Measurements from ENCODE around the gene ZBTB39.

Gene ZBTB39

DNA sequence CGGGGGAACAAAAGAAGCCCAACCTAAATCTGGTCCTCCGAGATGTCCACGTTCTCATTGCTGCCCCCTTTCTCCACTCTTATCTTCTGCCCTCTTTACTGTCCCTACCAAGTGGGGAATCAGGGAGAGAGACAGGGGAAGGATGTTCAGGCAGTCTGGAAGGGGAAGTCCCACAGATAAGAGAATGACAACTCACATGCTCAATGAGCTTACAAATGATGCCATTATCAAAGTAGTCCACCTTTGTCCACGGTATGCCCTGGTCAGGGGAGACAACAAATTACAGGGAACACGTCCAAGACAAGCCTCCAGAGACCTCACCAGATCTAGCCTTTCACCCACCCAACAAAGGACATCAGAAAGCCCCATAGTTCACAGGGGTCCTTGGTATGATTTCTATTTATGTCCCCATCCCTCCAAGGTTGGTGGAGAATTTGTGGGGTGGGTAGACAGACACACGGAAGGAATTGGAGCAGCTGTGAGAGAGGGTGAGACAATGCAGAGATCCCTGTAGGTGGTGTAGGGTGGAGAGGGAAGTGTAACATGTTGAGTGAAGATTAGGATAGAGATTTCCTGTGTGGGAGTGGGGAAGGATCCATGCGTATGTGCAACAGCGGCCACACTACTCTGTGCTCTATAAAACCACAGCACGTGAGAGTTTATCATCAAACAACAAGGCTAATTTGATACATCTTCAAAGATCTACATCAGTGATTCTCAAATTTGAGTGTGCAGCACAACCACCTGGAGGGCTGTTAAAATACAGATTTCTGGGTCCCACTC, 32.9 kb upstream of the ZBTB39 start:
- DNase-seq (ENCODE audit: extremely low read depth, insufficient read length): no peak
- H3K27me3 ChIP-seq (replicated peaks; ENCODE audit: control insufficient read depth, insufficient read depth, low read length): no peaks in the 10 kb centered on the region
- H3K36me3 ChIP-seq (ENCODE audit: control insufficient read depth, insufficient read depth, low read length): no peaks in the 10 kb centered on the region
- TF ChIP-seq CTCF (IDR thresholded peaks at IDR 0.05; ENCODE audit: insufficient read depth, low read length, poor library complexity, severe bottlenecking): no peak
- no peak overlapping the region for H3K4me3 ChIP-seq (replicated peaks; ENCODE audit: low read depth, low read length)

- Histone ChIP-seq H3K27me3 (replicated peaks; ENCODE audit: control insufficient read depth, insufficient read depth, low read length) (no peaks in the 10 kb centered on the region), H3K4me3 (replicated peaks; ENCODE audit: low read depth, low read length) (no peak overlapping the region), H3K36me3 (ENCODE audit: control insufficient read depth, insufficient read depth, low read length) (no peaks in the 10 kb centered on the region)
- TF ChIP-seq CTCF (IDR thresholded peaks at IDR 0.05; ENCODE audit: insufficient read depth, low read length, poor library complexity, severe bottlenecking): no peak
- DNase-seq (ENCODE audit: extremely low read depth, insufficient read length): no peak
Observed at GRCh38 chr12:57037264-57037663, 30.9 kb upstream of the ZBTB39 start.

DNA sequence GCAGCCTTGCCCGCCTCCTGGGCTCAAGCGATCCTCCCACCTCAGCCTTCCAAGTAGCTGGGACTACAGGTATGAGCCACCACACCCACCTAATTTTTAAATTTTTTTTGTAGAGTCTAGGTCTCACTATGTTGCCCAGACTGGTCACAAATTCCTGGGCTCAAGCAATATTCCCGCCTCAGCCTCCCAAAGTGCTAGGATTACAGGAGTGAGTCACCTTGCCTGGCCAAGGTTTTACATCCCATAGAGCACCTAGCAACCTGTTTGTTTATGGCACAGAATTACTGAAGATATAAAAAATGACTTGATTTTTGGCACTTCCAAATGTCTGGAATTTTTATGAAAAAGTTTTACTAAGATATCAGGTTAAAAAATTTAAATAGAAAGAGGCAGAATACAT, 27.1 kb upstream of the ZBTB39 start:
- no peak for TF ChIP-seq CTCF (IDR thresholded peaks at IDR 0.05; ENCODE audit: insufficient read depth, low read length, poor library complexity, severe bottlenecking)
- DNase-seq (ENCODE audit: extremely low read depth, insufficient read length): no peak
- Histone ChIP-seq H3K27me3 (replicated peaks; ENCODE audit: control insufficient read depth, insufficient read depth, low read length) (no peaks in the 10 kb centered on the region), H3K36me3 (ENCODE audit: control insufficient read depth, insufficient read depth, low read length) (no peaks in the 10 kb centered on the region), H3K4me3 (replicated peaks; ENCODE audit: low read depth, low read length) (no peak overlapping the region)

DNA sequence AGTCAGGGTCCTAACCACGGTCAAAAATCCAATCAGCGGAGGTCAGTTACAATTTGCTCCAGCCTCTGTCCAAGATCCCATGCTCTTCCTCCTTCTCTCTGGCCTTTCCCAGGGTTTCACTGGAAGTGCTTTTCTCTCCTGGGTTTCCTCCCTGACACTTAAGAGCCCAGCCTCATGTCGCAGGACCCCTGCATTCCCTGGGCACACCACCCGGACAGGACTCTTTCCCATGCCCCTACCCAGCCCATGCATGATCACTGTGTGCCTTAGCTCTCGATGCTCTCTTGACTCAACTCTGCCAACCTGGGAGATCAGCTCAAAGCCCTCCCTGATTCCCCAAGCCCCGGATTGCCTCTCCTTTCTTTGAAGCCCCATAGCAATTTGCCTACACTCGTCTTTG, 25.4 kb upstream of the ZBTB39 start:
- no peak for DNase-seq (ENCODE audit: extremely low read depth, insufficient read length)

DNA sequence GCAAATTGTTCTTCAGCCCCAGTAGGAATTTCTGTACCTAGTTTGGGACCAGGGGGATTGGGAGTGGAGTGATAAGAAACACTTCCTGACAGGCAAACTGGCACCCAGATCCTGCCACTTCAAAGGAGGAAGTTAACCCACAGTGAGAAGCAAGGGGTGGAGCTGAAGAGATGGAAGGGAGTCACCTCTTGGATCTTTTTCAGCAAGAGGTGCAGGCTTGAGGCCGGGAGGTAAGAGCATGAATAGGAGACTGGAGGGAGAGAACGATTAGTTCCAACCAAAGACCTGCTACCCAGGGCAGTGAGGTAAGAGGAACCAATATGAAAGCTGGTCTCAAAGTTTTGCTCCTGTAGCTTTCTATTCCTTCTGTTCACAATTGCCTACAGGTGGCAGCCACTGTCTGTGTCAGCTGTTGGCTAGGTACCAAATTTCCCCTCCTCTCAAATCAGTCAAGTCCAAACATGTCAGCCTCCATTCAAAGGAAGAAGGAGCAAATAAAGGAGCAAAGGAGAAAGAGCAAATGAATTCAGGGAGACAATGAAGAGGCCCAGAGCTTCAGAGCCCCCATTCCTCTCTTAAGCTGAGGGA, 24.9 kb upstream of the ZBTB39 start:
- peak; percentile 43 for TF ChIP-seq CTCF (IDR thresholded peaks at IDR 0.05; ENCODE audit: insufficient read depth, low read length, poor library complexity, severe bottlenecking)
- no peaks in the 10 kb centered on the region for H3K27me3 ChIP-seq (replicated peaks; ENCODE audit: control insufficient read depth, insufficient read depth, low read length)
- H3K4me3 ChIP-seq (replicated peaks; ENCODE audit: low read depth, low read length): no peak overlapping the region
- H3K36me3 ChIP-seq (ENCODE audit: control insufficient read depth, insufficient read depth, low read length): no peaks in the 10 kb centered on the region
- DNase-seq (ENCODE audit: extremely low read depth, insufficient read length): no peak

More for the DNA sequence above, 25.4 kb upstream of the ZBTB39 start:
- TF ChIP-seq CTCF (IDR thresholded peaks at IDR 0.05; ENCODE audit: insufficient read depth, low read length, poor library complexity, severe bottlenecking): no peak
- Histone ChIP-seq H3K36me3 (ENCODE audit: control insufficient read depth, insufficient read depth, low read length) (no peaks in the 10 kb centered on the region), H3K4me3 (replicated peaks; ENCODE audit: low read depth, low read length) (no peak overlapping the region), H3K27me3 (replicated peaks; ENCODE audit: control insufficient read depth, insufficient read depth, low read length) (no peaks in the 10 kb centered on the region)
